ENCODE results near the gene UFD1. TPM values are rescaled to one million over a fixed set of nuclear protein-coding genes. Genes with fewer than 3 reads are reported as not detected.

The UFD1 gene
- total RNA-seq, 1 experiment from 2014 or later: 74.4 TPM

- peaks cover 19% of the 10 kb centered on the region for H3K27me3 Mint-ChIP-seq (ENCODE audit: low read depth)
- H3K4me1 Mint-ChIP-seq: peaks cover 15% of the 10 kb centered on the region in 2 experiments
- Histone ChIP-seq H3K9ac (ENCODE audit: extremely low read depth, insufficient read length, low read length) (no peak overlapping the region), H3K56ac (ENCODE audit: insufficient read length, low read depth, low read length) (no peak overlapping the region), H3K18ac (ENCODE audit: insufficient read length, low read depth, low read length) (no peak overlapping the region), H4K20me1 (ENCODE audit: control insufficient read depth, insufficient read depth, insufficient read length) (peaks cover 2% of the 10 kb centered on the region), H3K4me1 (ENCODE audit: insufficient read depth, low read length) (no peaks in the 10 kb centered on the region), H4K8ac (replicated peaks; ENCODE audit: insufficient read length, low read depth, low read length) (no peak overlapping the region), H2AK5ac (ENCODE audit: insufficient read length, low read length) (no peak overlapping the region), H2BK15ac (ENCODE audit: low read depth, low read length) (no peak overlapping the region), H3K23ac (ENCODE audit: insufficient read length, low read depth, low read length) (no peak overlapping the region), H4K5ac (ENCODE audit: insufficient read length, low read depth, low read length) (no peak overlapping the region), H3K4ac (ENCODE audit: low read depth, low read length) (no peak overlapping the region), H3K27me3 (ENCODE audit: insufficient read depth, low read length) (no peaks in the 10 kb centered on the region; the same call in 1 of the 2 replicates), H3K79me2 (ENCODE audit: insufficient read depth, low read length) (no peaks in the 10 kb centered on the region; the same call in 1 of the 2 replicates), H2BK5ac (ENCODE audit: insufficient read length, low read length) (no peak overlapping the region), H3K23me2 (ENCODE audit: insufficient read length, low read depth, low read length, poor library complexity, severe bottlenecking) (peaks cover 9% of the 10 kb centered on the region), H3K27ac (ENCODE audit: insufficient read length, low read depth, low read length) (no peak overlapping the region), H3K79me1 (ENCODE audit: insufficient read depth, low read depth, low read length, poor library complexity, severe bottlenecking) (no peaks in the 10 kb centered on the region), H4K91ac (ENCODE audit: insufficient read length, low read depth, low read length) (no peak overlapping the region), H2BK20ac (ENCODE audit: low read depth, low read length, poor library complexity, severe bottlenecking) (no peak overlapping the region), H2BK12ac (ENCODE audit: insufficient read length, low read depth, low read length) (no peak overlapping the region), H3K9me3 (ENCODE audit: control insufficient read depth, low read depth, low read length) (no peaks in the 10 kb centered on the region), H3K4me2 (ENCODE audit: insufficient read depth, insufficient read length, low read length) (no peak overlapping the region), H3T11ph (ENCODE audit: low read length) (no peak overlapping the region), H2AFZ (ENCODE audit: low read length) (no peak overlapping the region), H2BK120ac (ENCODE audit: low read depth, low read length, poor library complexity, severe bottlenecking) (no peak overlapping the region), H3K14ac (ENCODE audit: insufficient read depth, low read length) (no peak overlapping the region)
- no peak overlapping the region; a peak in 1 of 5 replicates for H3K4me3 Mint-ChIP-seq
- peaks cover 16 to 31% (median 31%) of the 10 kb centered on the region in 3 experiments; a peak in 6 of 7 replicates for H3K36me3 Mint-ChIP-seq (ENCODE audit: insufficient read depth in 1 of 3, low read depth in 3 of 3)
- no peak overlapping the region for H3K27ac Mint-ChIP-seq
- no peak for DNase-seq
- H3K9me3 Mint-ChIP-seq: no peaks in the 10 kb centered on the region; a peak in 1 of 5 replicates
- WGBS (ENCODE audit: extremely low coverage, insufficient read length, low lambda C conversion rate): no CpG with 5 or more reads among the region's 7 CpGs
- TF ChIP-seq CTCF (conservative IDR thresholded peaks at IDR 0.05): no peak
These were observed 35.3 kb downstream of the UFD1 start for GRCh38 chr22:19443544-19444211.

Measured in H9 (cell line).